Measurements from ENCODE around the gene ZP1. TPM values are rescaled to one million over a fixed set of nuclear protein-coding genes. Genes with fewer than 3 reads are reported as not detected.

The ZP1 gene
- total RNA-seq, 3 donors from 2014 or later, result 0.32 to 0.73 TPM; not detected in 1

GRCh38 chr11:60859616-60860250 is 7.6 kb upstream of the ZP1 start:
- Histone ChIP-seq H3K27me3 (no peaks in the 10 kb centered on the region), H3K4me1 (no peaks in the 10 kb centered on the region), H3K4me3 (no peak overlapping the region), H3K27ac (no peak overlapping the region), H3K36me3 (no peaks in the 10 kb centered on the region), H3K9me3 (no peaks in the 10 kb centered on the region)
- DNase-seq (ENCODE audit: low spot score in 2 of 2), result peak in 1 of 2 donors; percentile 41
- TF ChIP-seq CTCF (IDR thresholded peaks at IDR 0.05) (no peak), POLR2A (IDR thresholded peaks at IDR 0.05) (no peak)
- intact Hi-C loops (cut with DNase I; ENCODE audit: low total_unique reads), result no loop called here

GRCh38 chr11:60860943-60861342 is 6.4 kb upstream of the ZP1 start:
- intact Hi-C loops (cut with DNase I; ENCODE audit: low total_unique reads), result no loop called here
- H3K27me3 ChIP-seq, result no peaks in the 10 kb centered on the region
- H3K9me3 ChIP-seq, result no peaks in the 10 kb centered on the region
- H3K4me3 ChIP-seq, result no peak overlapping the region
- H3K36me3 ChIP-seq, result no peaks in the 10 kb centered on the region
- DNase-seq (ENCODE audit: low spot score in 2 of 2), result no peak
- TF ChIP-seq CTCF (IDR thresholded peaks at IDR 0.05) (no peak), POLR2AphosphoS5 (IDR thresholded peaks at IDR 0.05) (no peak), POLR2A (IDR thresholded peaks at IDR 0.05) (no peak)
- H3K4me1 ChIP-seq, result no peaks in the 10 kb centered on the region
- no peak overlapping the region for H3K27ac ChIP-seq

GRCh38 chr11:60862171-60862570 is 5.2 kb upstream of the ZP1 start:
- DNase-seq (ENCODE audit: low spot score in 2 of 2), result no peak
- H3K36me3 ChIP-seq, result no peaks in the 10 kb centered on the region
- H3K27me3 ChIP-seq, result no peaks in the 10 kb centered on the region
- H3K27ac ChIP-seq, result no peak overlapping the region
- no peaks in the 10 kb centered on the region for H3K9me3 ChIP-seq
- no peak overlapping the region for H3K4me3 ChIP-seq
- TF ChIP-seq POLR2A (IDR thresholded peaks at IDR 0.05), result no peak
- TF ChIP-seq POLR2AphosphoS5 (IDR thresholded peaks at IDR 0.05), result no peak
- TF ChIP-seq CTCF (IDR thresholded peaks at IDR 0.05), result no peak
- H3K4me1 ChIP-seq, result no peaks in the 10 kb centered on the region
- intact Hi-C loops (cut with DNase I; ENCODE audit: low total_unique reads), result no loop called here

GRCh38 chr11:60863550-60864521 is 3.5 kb upstream of the ZP1 start:
- no peak overlapping the region for H3K27ac ChIP-seq

More at GRCh38 chr11:60863550-60864521, 3.5 kb upstream of the ZP1 start:
- intact Hi-C loops (cut with DNase I; ENCODE audit: low total_unique reads), result no loop called here
- H3K27me3 ChIP-seq, result no peaks in the 10 kb centered on the region
- TF ChIP-seq CTCF (IDR thresholded peaks at IDR 0.05), result no peak
- no peak for TF ChIP-seq POLR2AphosphoS5 (IDR thresholded peaks at IDR 0.05)
- no peaks in the 10 kb centered on the region for H3K4me1 ChIP-seq
- no peaks in the 10 kb centered on the region for H3K9me3 ChIP-seq
- no peaks in the 10 kb centered on the region for H3K36me3 ChIP-seq
- no peak overlapping the region for H3K4me3 ChIP-seq
- DNase-seq (ENCODE audit: low spot score in 2 of 2), result no peak

Measured in breast epithelium (tissue), 4 donors.